MCF 10A (cell line): Measurements from ENCODE around the gene ANGPTL5. TPM values are rescaled to one million over a fixed set of nuclear protein-coding genes. Genes with fewer than 3 reads are reported as not detected.

Experiments used
- BruUV-seq: library from RNA; stranded (reverse); fragments of 400-500 nt; replicated peaks from 2 replicates; lab custom pipeline; 2021; lab: Mats Ljungman, UMichigan
- CTCF ChIA-PET: fragments of 300-600 bp; sonication (Branson Sonifier 250); formaldehyde crosslinking; extraction: SDS; loops from one replicate; lab custom pipeline; 2021; ENCODE audit warnings: antibody characterized with exemption, inconsistent platforms; lab: Yijun Ruan, JAX
- POLR2A ChIA-PET: fragments of 300-600, 350-650 bp; sonication (Branson Sonifier 250); formaldehyde crosslinking; extraction: SDS; loops from one replicate; lab custom pipeline; 2020; ENCODE audit warnings: antibody characterized with exemption, inconsistent platforms; lab: Yijun Ruan, JAX
- DNase-seq: peaks from one replicate; pipeline ENCODE4 v3.0.0-alpha.2; 2018; ENCODE audit not compliant: unreplicated experiment
- H3K27ac Mint-ChIP-seq: one replicate; pipeline ENCODE4 v1.8.0; 2022; ENCODE audit warnings: mild to moderate bottlenecking, low read depth, mixed read lengths; ENCODE audit not compliant: unreplicated experiment
- H3K27me3 Mint-ChIP-seq: one replicate; pipeline ENCODE4 v1.8.0; 2022; ENCODE audit warnings: mixed read lengths; ENCODE audit not compliant: insufficient read depth, unreplicated experiment
- H3K36me3 Mint-ChIP-seq: one replicate; pipeline ENCODE4 v1.8.0; 2022; ENCODE audit warnings: mild to moderate bottlenecking, moderate library complexity, mixed read lengths; ENCODE audit not compliant: insufficient read depth, unreplicated experiment
- H3K4me1 Mint-ChIP-seq: one replicate; pipeline ENCODE4 v1.8.0; 2022; ENCODE audit warnings: mixed read lengths; ENCODE audit not compliant: insufficient read depth, unreplicated experiment
- H3K4me3 Mint-ChIP-seq: one replicate; pipeline ENCODE4 v1.8.0; 2022; ENCODE audit warnings: mild to moderate bottlenecking, moderate library complexity, mixed read lengths; ENCODE audit not compliant: unreplicated experiment
- H3K9me3 Mint-ChIP-seq: one replicate; pipeline ENCODE4 v1.8.0; 2022; ENCODE audit warnings: mixed read lengths; ENCODE audit not compliant: unreplicated experiment
- intact Hi-C: fragments of 100-400 bp; cut with micrococcal nuclease; formaldehyde crosslinking; loops from 2 replicates; pipeline ENCODE4 v1.14.1; 2022
- total RNA-seq: library from RNA; stranded (reverse); gene quantifications from 2 replicates; pipeline ENCODE4 v1.2.3, GENCODE V29; 2022
- TF ChIP-seq, protein P1 (sequence below): fragments of 200-600 bp; IDR thresholded peaks from one replicate; pipeline ENCODE4 v1.8.0; 2022; ENCODE audit warnings: antibody characterized with exemption, mild to moderate bottlenecking; ENCODE audit not compliant: unreplicated experiment

ANGPTL5 gene
- total RNA-seq, 1 experiment from 2014 or later = not detected

DNA sequence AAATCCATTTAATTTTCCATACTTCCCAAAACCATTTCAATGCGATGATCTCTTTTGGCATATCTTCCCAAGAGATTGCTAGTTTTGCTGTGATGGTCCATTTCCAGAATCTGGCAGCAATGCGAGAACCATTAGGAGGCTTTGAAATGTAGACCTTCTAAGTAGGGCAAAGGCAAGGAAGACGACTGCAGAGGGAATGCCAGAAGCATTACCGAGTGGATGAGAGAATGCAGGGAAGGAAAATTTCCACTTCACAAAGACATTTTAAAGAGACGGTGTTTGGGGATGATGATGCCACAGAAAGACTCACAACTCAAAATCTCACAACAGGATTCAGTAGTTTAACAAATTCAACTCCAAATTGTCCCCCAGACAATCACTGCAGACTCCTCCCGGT is 2.0 kb downstream of the ANGPTL5 start:
- DNase-seq = no peak
- Mint-ChIP-seq H3K27me3 (no peaks in the 10 kb centered on the region), H3K9me3 (no peaks in the 10 kb centered on the region), H3K36me3 (peaks cover 4% of the 10 kb centered on the region), H3K4me3 (peak overlapping the region; percentile 96), H3K4me1 (peaks cover 33% of the 10 kb centered on the region), H3K27ac (peak overlapping the region; percentile 98)
- ChIA-PET CTCF (interaction anchor here (0.5 to 2.2 kb wide), 18 partner anchors 9 to 648 kb away, joined by 3 to 12 read pairs (median 4); no protein-coding TSS in a partner anchor), POLR2A (interaction anchor here (0.6 to 2.5 kb wide), 19 partner anchors 9 to 354 kb away, joined by 3 to 18 read pairs (median 4); no protein-coding TSS in a partner anchor)
- TF ChIP-seq, protein P1, sequence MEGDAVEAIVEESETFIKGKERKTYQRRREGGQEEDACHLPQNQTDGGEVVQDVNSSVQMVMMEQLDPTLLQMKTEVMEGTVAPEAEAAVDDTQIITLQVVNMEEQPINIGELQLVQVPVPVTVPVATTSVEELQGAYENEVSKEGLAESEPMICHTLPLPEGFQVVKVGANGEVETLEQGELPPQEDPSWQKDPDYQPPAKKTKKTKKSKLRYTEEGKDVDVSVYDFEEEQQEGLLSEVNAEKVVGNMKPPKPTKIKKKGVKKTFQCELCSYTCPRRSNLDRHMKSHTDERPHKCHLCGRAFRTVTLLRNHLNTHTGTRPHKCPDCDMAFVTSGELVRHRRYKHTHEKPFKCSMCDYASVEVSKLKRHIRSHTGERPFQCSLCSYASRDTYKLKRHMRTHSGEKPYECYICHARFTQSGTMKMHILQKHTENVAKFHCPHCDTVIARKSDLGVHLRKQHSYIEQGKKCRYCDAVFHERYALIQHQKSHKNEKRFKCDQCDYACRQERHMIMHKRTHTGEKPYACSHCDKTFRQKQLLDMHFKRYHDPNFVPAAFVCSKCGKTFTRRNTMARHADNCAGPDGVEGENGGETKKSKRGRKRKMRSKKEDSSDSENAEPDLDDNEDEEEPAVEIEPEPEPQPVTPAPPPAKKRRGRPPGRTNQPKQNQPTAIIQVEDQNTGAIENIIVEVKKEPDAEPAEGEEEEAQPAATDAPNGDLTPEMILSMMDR = no peak
- intact Hi-C loops = loop anchor here (2.0 kb wide), 1 partner anchor 92 kb away; no protein-coding TSS in a partner anchor
- no TSS peak for BruUV-seq

DNA sequence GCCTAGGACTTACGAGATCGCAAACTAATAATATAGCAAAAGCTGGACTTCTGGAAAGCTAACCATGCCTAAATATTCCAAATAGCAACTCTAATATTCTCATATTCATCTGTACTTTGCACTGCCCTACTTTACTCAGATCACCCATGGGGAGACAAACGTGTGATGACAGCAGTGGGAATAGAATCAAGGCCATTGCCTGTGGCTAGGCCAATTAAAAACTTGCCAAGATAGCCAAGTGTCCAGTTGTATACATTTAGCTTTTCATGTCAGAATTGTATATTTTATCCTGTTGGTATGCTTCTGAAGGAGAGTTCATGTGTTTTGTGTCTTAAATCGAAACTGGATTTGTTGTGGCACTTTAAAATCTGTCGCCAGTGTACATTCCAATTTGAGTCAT is 2.7 kb downstream of the ANGPTL5 start:
- BruUV-seq = no TSS peak
- ChIA-PET POLR2A (interaction anchor here (0.6 kb wide), 1 partner anchor 39 kb away, joined by 3 read pairs; no protein-coding TSS in a partner anchor), CTCF (interaction anchor here (0.9 to 2.2 kb wide), 8 partner anchors 10 to 375 kb away, joined by 3 to 24 read pairs (median 4); no protein-coding TSS in a partner anchor)
- peaks cover 27% of the 10 kb centered on the region for H3K4me1 Mint-ChIP-seq
- TF ChIP-seq, protein P1 = no peak
- H3K27me3 Mint-ChIP-seq = no peaks in the 10 kb centered on the region
- H3K4me3 Mint-ChIP-seq = no peak overlapping the region
- intact Hi-C loops = loop anchor here (2.0 kb wide), 1 partner anchor 93 kb away; no protein-coding TSS in a partner anchor
- DNase-seq = no peak
- no peaks in the 10 kb centered on the region for H3K9me3 Mint-ChIP-seq
- H3K27ac Mint-ChIP-seq = no peak overlapping the region
- H3K36me3 Mint-ChIP-seq = peaks cover 4% of the 10 kb centered on the region

DNA sequence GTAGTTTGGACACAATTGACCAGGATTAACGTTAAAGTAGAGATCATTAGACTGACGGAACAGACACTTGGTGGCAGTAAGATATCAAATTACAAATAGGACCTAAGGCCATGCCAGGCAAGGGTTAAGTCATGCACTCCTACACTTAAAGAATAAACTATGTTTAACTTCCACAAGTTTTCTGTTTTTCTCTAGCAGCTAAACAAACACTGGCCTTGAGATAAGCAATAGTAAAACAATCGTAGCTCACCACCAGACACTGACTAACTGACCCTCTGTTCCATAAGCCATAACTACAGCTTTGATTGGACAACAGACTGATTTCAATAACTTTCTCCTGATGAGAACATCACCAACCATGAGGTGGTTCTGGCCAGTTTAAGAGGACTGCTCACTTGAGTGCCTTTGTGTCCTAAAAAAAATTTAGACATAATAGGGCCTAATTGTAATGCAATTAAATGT is 3.5 kb downstream of the ANGPTL5 start:
- Mint-ChIP-seq H3K36me3 (peaks cover 4% of the 10 kb centered on the region), H3K4me3 (no peak overlapping the region), H3K27ac (no peak overlapping the region), H3K4me1 (peaks cover 26% of the 10 kb centered on the region), H3K27me3 (no peaks in the 10 kb centered on the region), H3K9me3 (no peaks in the 10 kb centered on the region)
- BruUV-seq = no TSS peak
- intact Hi-C loops = no loop called here
- TF ChIP-seq, protein P1 = no peak
- ChIA-PET CTCF (interaction anchor here (0.6 to 2.2 kb wide), 10 partner anchors 9 to 376 kb away, joined by 3 to 24 read pairs (median 4); no protein-coding TSS in a partner anchor), POLR2A (interaction anchor here (1.1 kb wide), 1 partner anchor 355 kb away, joined by 3 read pairs; no protein-coding TSS in a partner anchor)
- no peak for DNase-seq

DNA sequence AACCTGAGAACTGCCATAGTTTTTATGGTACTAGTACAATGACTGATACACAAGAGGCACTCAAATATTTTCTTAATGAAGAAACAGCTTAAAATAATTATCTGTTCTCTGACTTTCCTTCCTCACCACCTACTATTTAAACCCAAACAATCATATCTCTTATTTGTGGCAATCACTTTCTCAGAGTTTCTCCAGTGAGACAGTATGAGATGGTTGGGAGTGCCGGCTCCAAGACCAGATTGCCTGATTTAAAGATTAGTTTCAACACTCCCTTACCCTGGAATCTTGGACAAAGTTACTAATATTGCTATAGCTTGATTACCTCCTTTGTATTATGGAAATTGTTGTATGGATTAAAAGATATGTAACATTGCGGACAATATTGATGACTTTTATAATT is 7.2 kb downstream of the ANGPTL5 start:
- no TSS peak for BruUV-seq

More for the DNA sequence above, 7.2 kb downstream of the ANGPTL5 start:
- H3K4me1 Mint-ChIP-seq = peaks cover 6% of the 10 kb centered on the region
- no peak for DNase-seq
- CTCF ChIA-PET = interaction anchor here (1.0 to 1.9 kb wide), 2 partner anchors 45 to 48 kb away, joined by 3 to 10 read pairs; no protein-coding TSS in a partner anchor
- no peak overlapping the region for H3K4me3 Mint-ChIP-seq
- intact Hi-C loops = no loop called here
- TF ChIP-seq, protein P1 = no peak
- no peaks in the 10 kb centered on the region for H3K9me3 Mint-ChIP-seq
- no peaks in the 10 kb centered on the region for H3K27me3 Mint-ChIP-seq
- H3K27ac Mint-ChIP-seq = peak overlapping the region; percentile 46
- H3K36me3 Mint-ChIP-seq = no peaks in the 10 kb centered on the region
- POLR2A ChIA-PET = no interaction called here
